ENCODE data around the gene ZNF536. TPM values are rescaled to one million over a fixed set of nuclear protein-coding genes. Genes with fewer than 3 reads are reported as not detected.

ZNF536 gene
- total and polyA plus RNA-seq, 10 of the 15 experiments (the other 5 are each of a cell fraction or from before 2014, with no cell fraction given), result not detected

DNA sequence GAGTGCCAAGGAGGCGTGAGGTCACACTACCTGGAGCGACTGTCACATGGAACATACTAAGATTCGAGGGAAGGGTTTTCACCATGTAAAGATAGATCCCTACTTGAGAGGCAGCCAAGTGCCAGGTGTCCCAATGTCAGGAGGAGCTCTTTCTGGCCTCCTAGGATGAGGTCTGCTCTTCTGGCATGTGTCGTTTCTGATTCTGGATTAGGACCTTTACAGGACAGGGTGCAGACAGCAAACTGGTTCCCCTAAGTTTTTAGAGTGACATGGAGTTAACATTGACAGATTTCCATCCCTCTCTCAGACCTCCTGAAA, 75.3 kb downstream of the ZNF536 start (continued):
- TF ChIP-seq, protein P1, sequence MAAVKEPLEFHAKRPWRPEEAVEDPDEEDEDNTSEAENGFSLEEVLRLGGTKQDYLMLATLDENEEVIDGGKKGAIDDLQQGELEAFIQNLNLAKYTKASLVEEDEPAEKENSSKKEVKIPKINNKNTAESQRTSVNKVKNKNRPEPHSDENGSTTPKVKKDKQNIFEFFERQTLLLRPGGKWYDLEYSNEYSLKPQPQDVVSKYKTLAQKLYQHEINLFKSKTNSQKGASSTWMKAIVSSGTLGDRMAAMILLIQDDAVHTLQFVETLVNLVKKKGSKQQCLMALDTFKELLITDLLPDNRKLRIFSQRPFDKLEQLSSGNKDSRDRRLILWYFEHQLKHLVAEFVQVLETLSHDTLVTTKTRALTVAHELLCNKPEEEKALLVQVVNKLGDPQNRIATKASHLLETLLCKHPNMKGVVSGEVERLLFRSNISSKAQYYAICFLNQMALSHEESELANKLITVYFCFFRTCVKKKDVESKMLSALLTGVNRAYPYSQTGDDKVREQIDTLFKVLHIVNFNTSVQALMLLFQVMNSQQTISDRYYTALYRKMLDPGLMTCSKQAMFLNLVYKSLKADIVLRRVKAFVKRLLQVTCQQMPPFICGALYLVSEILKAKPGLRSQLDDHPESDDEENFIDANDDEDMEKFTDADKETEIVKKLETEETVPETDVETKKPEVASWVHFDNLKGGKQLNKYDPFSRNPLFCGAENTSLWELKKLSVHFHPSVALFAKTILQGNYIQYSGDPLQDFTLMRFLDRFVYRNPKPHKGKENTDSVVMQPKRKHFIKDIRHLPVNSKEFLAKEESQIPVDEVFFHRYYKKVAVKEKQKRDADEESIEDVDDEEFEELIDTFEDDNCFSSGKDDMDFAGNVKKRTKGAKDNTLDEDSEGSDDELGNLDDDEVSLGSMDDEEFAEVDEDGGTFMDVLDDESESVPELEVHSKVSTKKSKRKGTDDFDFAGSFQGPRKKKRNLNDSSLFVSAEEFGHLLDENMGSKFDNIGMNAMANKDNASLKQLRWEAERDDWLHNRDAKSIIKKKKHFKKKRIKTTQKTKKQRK (IDR thresholded peaks at IDR 0.05; ENCODE audit: low read depth, low read length), result no peak
- TF ChIP-seq TCF3 (IDR thresholded peaks at IDR 0.05; ENCODE audit: borderline replicate concordance, insufficient read depth, low read depth, low read length), result no peak

DNA sequence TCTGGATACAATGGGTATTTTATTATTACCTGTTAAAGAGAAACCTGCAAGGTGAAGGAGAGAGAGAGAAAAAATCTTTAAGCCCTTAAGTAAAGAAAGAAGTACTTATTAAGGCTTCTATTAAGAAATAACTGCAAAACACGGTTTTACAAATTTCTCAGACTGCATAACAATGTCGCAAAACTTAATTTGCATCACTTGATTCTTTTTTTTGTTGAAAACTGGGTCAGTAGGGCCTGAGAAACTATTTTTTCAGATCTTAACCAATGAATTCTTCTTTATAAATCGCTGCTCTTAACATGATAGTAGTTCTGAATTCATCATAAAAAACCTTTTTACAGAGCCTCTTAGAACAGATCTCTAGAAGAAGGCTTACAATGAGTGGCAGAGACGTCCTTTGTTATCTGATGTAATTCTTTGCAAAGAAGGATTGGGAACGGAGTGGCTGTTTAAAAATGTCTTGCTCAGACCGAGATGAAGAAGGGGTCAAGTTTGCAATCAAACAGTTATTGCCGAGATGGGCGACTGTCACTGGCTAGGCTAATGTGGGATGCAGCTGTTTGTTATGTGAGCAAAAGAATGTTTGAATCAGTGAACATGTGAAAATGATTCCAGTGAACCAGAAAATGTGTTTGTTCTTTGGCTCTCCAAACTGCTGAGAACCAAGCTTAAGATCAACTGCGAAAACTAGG, 76.3 kb downstream of the ZNF536 start:
- Histone ChIP-seq H3K27me3 (replicated peaks in 1 of 2; ENCODE audit: control insufficient read depth in 2 of 2, insufficient read depth in 2 of 2, low read length in 1 of 2) (no peaks in the 10 kb centered on the region), H3K9me3 (replicated peaks; ENCODE audit: control insufficient read depth, insufficient read depth, low read length) (no peaks in the 10 kb centered on the region; the same call in 2 of the 3 replicates), H3K4me1 (ENCODE audit: control insufficient read depth, insufficient read depth, low read length) (no peaks in the 10 kb centered on the region), H3K4me3 (no peak overlapping the region), H3K36me3 (ENCODE audit: control insufficient read depth in 2 of 2, insufficient read depth in 2 of 2, low read length in 1 of 2) (no peaks in the 10 kb centered on the region), H4K20me1 (ENCODE audit: control insufficient read depth, insufficient read depth) (no peaks in the 10 kb centered on the region), H3K9ac (ENCODE audit: control insufficient read depth, insufficient read depth, low read length) (no peak overlapping the region), H3K79me2 (ENCODE audit: control insufficient read depth, insufficient read depth, low read length) (no peaks in the 10 kb centered on the region), H3K27ac (ENCODE audit: control insufficient read depth, insufficient read depth) (no peak overlapping the region), H3K4me2 (ENCODE audit: control insufficient read depth, insufficient read depth) (no peak overlapping the region), H2AFZ (ENCODE audit: control insufficient read depth, low read depth, low read length) (no peak overlapping the region)
- intact Hi-C loops (cut with micrococcal nuclease; ENCODE audit: unreplicated experiment) (no loop called here), in situ Hi-C loops (cut with MboI) (no loop called here)
- BruUV-seq (replicated peaks), result no TSS peak
- FAIRE-seq, result no peak
- ATAC-seq, result no peak
- ChIA-PET SMC1A (ENCODE audit: uncharacterized antibody, unreplicated experiment) (no interaction called here), POLR2A (no interaction called here), RAD21 (ENCODE audit: unreplicated experiment) (no interaction called here), CTCF (no interaction called here)
- 34% methylated on average over 9 of the region's 9 CpGs for WGBS (ENCODE audit: insufficient coverage, insufficient replicate concordance, low lambda C conversion rate, missing lambda C conversion rate)
- DNase-seq (ENCODE audit: low read depth, low spot score), result no peak
- TF ChIP-seq MTA3 (IDR thresholded peaks at IDR 0.05; ENCODE audit: borderline replicate concordance, low read length) (no peak), ZNF217 (IDR thresholded peaks at IDR 0.05) (no peak), BCL11A (IDR thresholded peaks at IDR 0.05; ENCODE audit: low read depth, low read length) (no peak), JUNB (IDR thresholded peaks at IDR 0.05) (no peak), WRNIP1 (IDR thresholded peaks at IDR 0.05; ENCODE audit: borderline replicate concordance, low read depth, low read length) (no peak), NFIC (IDR thresholded peaks at IDR 0.05; ENCODE audit: low read depth, low read length) (no peak), ZBTB4 (CRISPR knock-in tag; IDR thresholded peaks at IDR 0.05) (no peak), ZZZ3 (IDR thresholded peaks at IDR 0.05; ENCODE audit: control insufficient read depth, insufficient read length, low read depth) (no peak), STAT3 (IDR thresholded peaks at IDR 0.05; ENCODE audit: low read depth, low read length) (no peak), HDAC6 (IDR thresholded peaks at IDR 0.05; ENCODE audit: unreplicated experiment) (no peak), PAX8 (IDR thresholded peaks at IDR 0.05) (no peak)
- TF ChIP-seq, protein P2, sequence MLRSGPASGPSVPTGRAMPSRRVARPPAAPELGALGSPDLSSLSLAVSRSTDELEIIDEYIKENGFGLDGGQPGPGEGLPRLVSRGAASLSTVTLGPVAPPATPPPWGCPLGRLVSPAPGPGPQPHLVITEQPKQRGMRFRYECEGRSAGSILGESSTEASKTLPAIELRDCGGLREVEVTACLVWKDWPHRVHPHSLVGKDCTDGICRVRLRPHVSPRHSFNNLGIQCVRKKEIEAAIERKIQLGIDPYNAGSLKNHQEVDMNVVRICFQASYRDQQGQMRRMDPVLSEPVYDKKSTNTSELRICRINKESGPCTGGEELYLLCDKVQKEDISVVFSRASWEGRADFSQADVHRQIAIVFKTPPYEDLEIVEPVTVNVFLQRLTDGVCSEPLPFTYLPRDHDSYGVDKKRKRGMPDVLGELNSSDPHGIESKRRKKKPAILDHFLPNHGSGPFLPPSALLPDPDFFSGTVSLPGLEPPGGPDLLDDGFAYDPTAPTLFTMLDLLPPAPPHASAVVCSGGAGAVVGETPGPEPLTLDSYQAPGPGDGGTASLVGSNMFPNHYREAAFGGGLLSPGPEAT (IDR thresholded peaks at IDR 0.05; ENCODE audit: low read depth), result no peak
